IMR-90 (cell line): Measurements from ENCODE around the gene ZNF835.

Experiments
- CTCF ChIP-seq: conservative IDR thresholded peaks from 2 replicates; pipeline ENCODE4 v1.5.1; 2012; ENCODE audit warnings: mild to moderate bottlenecking, low read depth, low read length, improper control_type of control experiment
- MXI1 ChIP-seq: IDR thresholded peaks from 2 replicates; pipeline ENCODE4 v1.6.1; 2012; ENCODE audit warnings: low read depth, mild to moderate bottlenecking, low read length, moderate library complexity, borderline replicate concordance
- POLR2A ChIP-seq: IDR thresholded peaks from 2 replicates; pipeline ENCODE4 v1.6.1; 2012; ENCODE audit warnings: mild to moderate bottlenecking, low read depth, low read length
- RCOR1 ChIP-seq: IDR thresholded peaks from 2 replicates; pipeline ENCODE4 v1.6.1; 2012; ENCODE audit warnings: mild to moderate bottlenecking, low read length, improper control_type of control experiment; ENCODE audit not compliant: insufficient replicate concordance
- RFX5 ChIP-seq: IDR thresholded peaks from 2 replicates; pipeline ENCODE4 v1.8.0; 2012; ENCODE audit warnings: low read depth, mild to moderate bottlenecking, low read length, moderate library complexity

GRCh38 chr19:56623006-56623405, 48.6 kb downstream of the ZNF835 start:
- TF ChIP-seq MXI1 (no peak), POLR2A (no peak), CTCF (no peak), RFX5 (no peak), RCOR1 (no peak)
